DND-41 (cell line): ENCODE data around the gene SLC24A3.

Source experiments
- ATAC-seq: fragments of 200-7000 bp; cut with Tn5 transposase; 3 replicates; pipeline ENCODE4 v1.9.1; 2021; ENCODE audit warnings: low read depth; ENCODE audit not compliant: insufficient read depth
- DNase-seq: peaks from one replicate; pipeline ENCODE4 v3.0.0-alpha.2; 2020
- H2AFZ ChIP-seq: 2 replicates; pipeline ENCODE4 v1.6.0; 2012; ENCODE audit warnings: low read depth, low read length
- H3K27ac ChIP-seq: 2 replicates; pipeline ENCODE4 v1.5.1; 2012; ENCODE audit warnings: low read length, inconsistent platforms
- H3K27me3 ChIP-seq: fragments of 200-600 bp; sonication (generic); 2 replicates; pipeline ENCODE4 v1.6.0; 2012; ENCODE audit warnings: low read length, mild to moderate bottlenecking, inconsistent platforms; ENCODE audit not compliant: insufficient read depth, poor library complexity
- H3K36me3 ChIP-seq: 2 replicates; pipeline ENCODE4 v1.5.1; 2012; ENCODE audit warnings: low read length, inconsistent platforms; ENCODE audit not compliant: insufficient read depth
- H3K4me1 ChIP-seq: 2 replicates; pipeline ENCODE4 v1.5.1; 2012; ENCODE audit warnings: mild to moderate bottlenecking, low read length; ENCODE audit not compliant: insufficient read depth
- H3K4me2 ChIP-seq: 2 replicates; pipeline ENCODE4 v1.6.0; 2012; ENCODE audit warnings: mild to moderate bottlenecking, moderate library complexity, low read length, inconsistent platforms; ENCODE audit not compliant: insufficient read depth
- H3K4me3 ChIP-seq, 2 experiments: fragments of 200-600 bp in 1 of 2; shearing (Covaris generic) in 1 of 2; 2 replicates each; pipeline ENCODE4 v1.5.1; 2012 to 2016; ENCODE audit warnings: inconsistent platforms in 2 of 2, low read length in 2 of 2, mild to moderate bottlenecking in 2 of 2, low read depth in 1 of 2, moderate library complexity in 1 of 2
- H3K79me2 ChIP-seq: 2 replicates; pipeline ENCODE4 v1.6.0; 2012; ENCODE audit warnings: low read length, inconsistent platforms; ENCODE audit not compliant: insufficient read depth
- H3K9ac ChIP-seq: 2 replicates; pipeline ENCODE4 v1.6.0; 2012; ENCODE audit warnings: low read depth, mild to moderate bottlenecking, inconsistent platforms, low read length, moderate library complexity
- H3K9me3 ChIP-seq: 2 replicates; pipeline ENCODE4 v1.5.1; 2012; ENCODE audit warnings: low read length, moderate library complexity, mild to moderate bottlenecking, inconsistent platforms; ENCODE audit not compliant: insufficient read depth, severe bottlenecking
- H4K20me1 ChIP-seq: 2 replicates; pipeline ENCODE4 v1.6.0; 2012; ENCODE audit warnings: low read length; ENCODE audit not compliant: insufficient read depth
- CTCF ChIP-seq: IDR thresholded peaks from 2 replicates; pipeline ENCODE4 v1.5.1; 2012; ENCODE audit warnings: borderline replicate concordance, low read length, moderate library complexity, mild to moderate bottlenecking; ENCODE audit not compliant: poor library complexity, severe bottlenecking; ENCODE audit errors: extremely low read depth
- EZH2 ChIP-seq: IDR thresholded peaks from 3 replicates; pipeline ENCODE4 v1.6.1; 2012; ENCODE audit warnings: borderline replicate concordance, low read depth, mild to moderate bottlenecking, moderate library complexity, low read length, inconsistent platforms; ENCODE audit not compliant: severe bottlenecking

SLC24A3 gene

GRCh38 chr20:19682249-19682648, 469.8 kb downstream of the SLC24A3 start:
- TF ChIP-seq CTCF (no peak), EZH2 (no peak)
- no peaks in the 10 kb centered on the region for H3K79me2 ChIP-seq
- no peak for ATAC-seq
- H3K9ac ChIP-seq, result no peak overlapping the region
- no peak overlapping the region for H3K27ac ChIP-seq
- H3K36me3 ChIP-seq, result no peaks in the 10 kb centered on the region
- H3K4me3 ChIP-seq, result no peak overlapping the region
- DNase-seq, result no peak
- H3K4me2 ChIP-seq, result no peak overlapping the region
- H3K27me3 ChIP-seq, result no peaks in the 10 kb centered on the region
- no peak overlapping the region for H2AFZ ChIP-seq
- no peaks in the 10 kb centered on the region for H4K20me1 ChIP-seq
- no peaks in the 10 kb centered on the region for H3K4me1 ChIP-seq
- peaks cover 4% of the 10 kb centered on the region for H3K9me3 ChIP-seq

GRCh38 chr20:19683188-19683587, 470.7 kb downstream of the SLC24A3 start:
- no peaks in the 10 kb centered on the region for H3K27me3 ChIP-seq
- TF ChIP-seq CTCF (no peak), EZH2 (no peak)
- H3K36me3 ChIP-seq, result no peaks in the 10 kb centered on the region
- H3K9ac ChIP-seq, result no peak overlapping the region
- no peak overlapping the region for H3K27ac ChIP-seq
- ATAC-seq (no peak), DNase-seq (no peak)
- no peak overlapping the region for H2AFZ ChIP-seq
- H3K4me2 ChIP-seq, result no peak overlapping the region
- H3K79me2 ChIP-seq, result no peaks in the 10 kb centered on the region
- no peak overlapping the region for H3K4me3 ChIP-seq
- H4K20me1 ChIP-seq, result no peaks in the 10 kb centered on the region
- H3K4me1 ChIP-seq, result no peaks in the 10 kb centered on the region
- H3K9me3 ChIP-seq, result peaks cover 4% of the 10 kb centered on the region

- Histone ChIP-seq H3K9ac (no peak overlapping the region), H3K9me3 (peaks cover 4% of the 10 kb centered on the region), H3K4me1 (no peaks in the 10 kb centered on the region), H3K4me3 (no peak overlapping the region), H2AFZ (no peak overlapping the region), H3K36me3 (no peaks in the 10 kb centered on the region), H3K4me2 (no peak overlapping the region), H3K79me2 (no peaks in the 10 kb centered on the region), H4K20me1 (no peaks in the 10 kb centered on the region), H3K27ac (no peak overlapping the region), H3K27me3 (no peaks in the 10 kb centered on the region)
- TF ChIP-seq EZH2 (no peak), CTCF (no peak)
- DNase-seq (no peak), ATAC-seq (no peak)
These were observed 471.4 kb downstream of the SLC24A3 start for GRCh38 chr20:19683822-19684221.
